Smooth muscle cell (in vitro differentiated cells): ENCODE data around the gene CCNK. TPM values are rescaled to one million over a fixed set of nuclear protein-coding genes. Genes with fewer than 3 reads are reported as not detected.

Source experiments
- DNase-seq: peaks from one replicate; lab custom pipeline; 2025; ENCODE audit not compliant: unreplicated experiment; lab: John Stamatoyannopoulos, UW
- H2AFZ ChIP-seq: fragments of 200-600 bp; sonication (generic); 2 replicates; pipeline ENCODE4 v1.6.0; 2016; ENCODE audit warnings: antibody characterized with exemption, low read depth, mild to moderate bottlenecking
- H3F3A ChIP-seq: fragments of 200-600 bp; sonication (generic); 2 replicates; pipeline ENCODE4 v1.6.0; 2017; ENCODE audit warnings: antibody characterized with exemption, low read depth
- H3K27ac ChIP-seq: fragments of 200-600 bp; sonication (generic); 2 replicates; pipeline ENCODE4 v1.5.1; 2016; ENCODE audit warnings: low read depth, mild to moderate bottlenecking
- H3K27me3 ChIP-seq: fragments of 200-600 bp; sonication (generic); 2 replicates; pipeline ENCODE4 v1.6.1; 2016; ENCODE audit warnings: low read depth, mild to moderate bottlenecking
- H3K36me3 ChIP-seq: fragments of 200-600 bp; sonication (generic); 2 replicates; pipeline ENCODE4 v1.5.1; 2016; ENCODE audit warnings: low read depth
- H3K4me1 ChIP-seq: fragments of 200-600 bp; sonication (generic); 2 replicates; pipeline ENCODE4 v1.5.1; 2016; ENCODE audit warnings: low read depth
- H3K4me2 ChIP-seq: fragments of 200-600 bp; sonication (generic); 2 replicates; pipeline ENCODE4 v1.6.0; 2016; ENCODE audit warnings: mild to moderate bottlenecking
- H3K4me3 ChIP-seq: fragments of 200-600 bp; sonication (generic); 2 replicates; pipeline ENCODE4 v1.5.1; 2016; ENCODE audit warnings: mild to moderate bottlenecking
- H3K79me2 ChIP-seq: fragments of 200-600 bp; sonication (generic); 2 replicates; pipeline ENCODE4 v1.6.0; 2016; ENCODE audit warnings: low read depth, mild to moderate bottlenecking
- H3K9ac ChIP-seq: fragments of 200-600 bp; sonication (generic); 2 replicates; pipeline ENCODE4 v1.6.0; 2016; ENCODE audit warnings: low read depth
- H3K9me3 ChIP-seq: fragments of 200-600 bp; sonication (generic); replicated peaks from 2 replicates; pipeline ENCODE4 v1.5.1; 2016; ENCODE audit warnings: low read depth
- H4K20me1 ChIP-seq: fragments of 200-600 bp; sonication (generic); 2 replicates; pipeline ENCODE4 v1.6.0; 2016; ENCODE audit warnings: low read depth
- CTCF ChIP-seq: fragments of 200-600 bp; sonication (generic); IDR thresholded peaks from 2 replicates; pipeline ENCODE4 v1.5.1; 2017; ENCODE audit warnings: borderline replicate concordance, mild to moderate bottlenecking, antibody characterized with exemption; ENCODE audit not compliant: insufficient read depth, poor library complexity, severe bottlenecking
- WGBS: methylation state at CpG from one replicate; pipeline ENCODE4 v1.1.7; 2016; ENCODE audit warnings: low lambda C conversion rate; 5-methylcytosine and 5-hydroxymethylcytosine counted together
- polyA plus RNA-seq: library from polyadenylated mRNA; unstranded; fragments of >200 nt; fragmentation: Nextera tagmentation; extraction: Ambion mirVana; gene quantifications from 2 replicates; pipeline ENCODE4 v1.2.1, GENCODE V29; 2016
- total RNA-seq: library from RNA; depleted of rRNA; stranded (reverse); fragments of >200 nt; gene quantifications from 2 replicates; pipeline ENCODE4 v1.2.3, GENCODE V29; 2014

The CCNK gene
- total and polyA plus RNA-seq, 2 experiments from 2014 or later = 14.6 to 32.9 TPM

- no peak overlapping the region for H3K4me3 ChIP-seq
- H4K20me1 ChIP-seq = peaks cover 42% of the 10 kb centered on the region
- peaks cover 29% of the 10 kb centered on the region for H3K4me1 ChIP-seq
- no peaks in the 10 kb centered on the region for H3F3A ChIP-seq
- H3K79me2 ChIP-seq = peaks cover 4% of the 10 kb centered on the region
- H3K9ac ChIP-seq = no peak overlapping the region
- no peaks in the 10 kb centered on the region for H3K27me3 ChIP-seq
- H3K27ac ChIP-seq = no peak overlapping the region
- H3K36me3 ChIP-seq = no peaks in the 10 kb centered on the region
- no peaks in the 10 kb centered on the region for H3K9me3 ChIP-seq
- DNase-seq = no peak
- H3K4me2 ChIP-seq = no peak overlapping the region
- TF ChIP-seq CTCF = no peak
- 88% methylated on average over 10 of the region's 10 CpGs for WGBS
- no peak overlapping the region for H2AFZ ChIP-seq
Observed at GRCh38 chr14:99548871-99549515, 67.8 kb downstream of the CCNK start.

- Histone ChIP-seq H2AFZ (no peak overlapping the region), H3K79me2 (peaks cover 4% of the 10 kb centered on the region), H3K36me3 (no peaks in the 10 kb centered on the region), H3K9me3 (no peaks in the 10 kb centered on the region), H3K27ac (no peak overlapping the region), H3K4me1 (peaks cover 29% of the 10 kb centered on the region), H3K4me3 (no peak overlapping the region), H3F3A (no peaks in the 10 kb centered on the region), H3K9ac (no peak overlapping the region), H3K4me2 (no peak overlapping the region), H4K20me1 (peaks cover 42% of the 10 kb centered on the region), H3K27me3 (no peaks in the 10 kb centered on the region)
- TF ChIP-seq CTCF = no peak
- WGBS = 68% methylated on average over 10 of the region's 10 CpGs
- DNase-seq = no peak
Observed at GRCh38 chr14:99549684-99550083, 68.5 kb downstream of the CCNK start.

- Histone ChIP-seq H3F3A (no peaks in the 10 kb centered on the region), H3K4me2 (no peak overlapping the region), H3K79me2 (peaks cover 4% of the 10 kb centered on the region), H3K4me1 (peaks cover 23% of the 10 kb centered on the region), H4K20me1 (peaks cover 42% of the 10 kb centered on the region), H3K4me3 (no peak overlapping the region), H3K27ac (no peak overlapping the region), H3K9ac (no peak overlapping the region), H3K36me3 (no peaks in the 10 kb centered on the region), H3K27me3 (no peaks in the 10 kb centered on the region), H3K9me3 (no peaks in the 10 kb centered on the region), H2AFZ (no peak overlapping the region)
- DNase-seq = no peak
- TF ChIP-seq CTCF = no peak
- WGBS = 96% methylated on average over 11 of the region's 11 CpGs
Observed at GRCh38 chr14:99550387-99550992, 69.3 kb downstream of the CCNK start.
